B cell (primary cell): ENCODE results near the gene TSPAN5.

Source experiments
- CTCF ChIP-seq: fragments of 200-600 bp; IDR thresholded peaks from one replicate; pipeline ENCODE4 v1.8.0; 2022; ENCODE audit warnings: antibody characterized with exemption, mild to moderate bottlenecking
- EZH2 ChIP-seq: IDR thresholded peaks from 2 replicates; pipeline ENCODE4 v1.6.1; 2012; ENCODE audit warnings: borderline replicate concordance, low read depth, mild to moderate bottlenecking, moderate library complexity, low read length; ENCODE audit not compliant: insufficient read depth, poor library complexity, severe bottlenecking

- TF ChIP-seq EZH2 (no peak), CTCF (no peak)
These were observed 48.5 kb upstream of the TSPAN5 start for GRCh38 chr4:98706935-98707334.
